HK-2 (cell line): ENCODE results near the gene DDIAS.
"Not testable (repeated sequence)": the region's sequence is repeated elsewhere in the genome, so short reads cannot be mapped to it uniquely, and the experiment has no call there.

Experiments used
- DNase-seq: peaks from one replicate; pipeline ENCODE4 v3.0.0-alpha.2; 2018; ENCODE audit not compliant: unreplicated experiment

The DDIAS gene

GRCh38 chr11:82889133-82890001 lies 12.2 kb upstream of the DDIAS start:
- no peak for DNase-seq

DNA sequence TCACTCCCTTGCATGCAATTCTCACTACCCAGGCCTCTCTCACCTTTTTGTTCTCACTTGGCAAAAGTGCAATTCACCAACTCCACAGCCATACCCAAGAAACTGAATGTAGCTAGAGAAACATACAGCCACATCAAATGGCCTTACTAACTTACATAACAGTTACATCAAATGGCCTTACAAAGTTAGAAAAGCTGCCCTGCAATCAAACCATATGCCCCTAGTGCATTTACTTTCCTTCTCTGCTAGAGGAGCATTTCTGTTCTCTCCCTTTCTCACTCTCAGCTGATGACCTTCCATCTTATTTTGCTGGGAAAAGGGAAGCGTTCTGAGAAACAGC lies 11.6 kb upstream of the DDIAS start:
- no peak for DNase-seq

DNA sequence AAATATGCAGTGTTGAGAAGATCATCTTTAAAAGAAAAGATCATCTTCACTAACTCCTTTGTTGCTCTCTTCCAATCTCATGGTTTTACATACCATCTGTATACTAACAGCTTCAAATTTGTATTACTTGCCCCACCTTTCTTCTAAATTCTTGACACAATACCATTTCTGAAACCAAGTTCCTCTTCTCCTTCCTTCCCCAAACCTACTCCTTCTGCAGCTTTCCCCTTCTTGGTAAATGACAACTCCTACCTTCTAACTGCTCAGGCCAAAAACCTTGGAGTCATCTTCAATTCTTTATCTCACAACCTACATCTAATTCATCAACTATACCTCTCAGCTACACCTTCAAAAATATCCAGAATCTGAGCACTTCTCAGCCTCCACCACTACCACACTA lies 10.6 kb upstream of the DDIAS start:
- no peak for DNase-seq

DNA sequence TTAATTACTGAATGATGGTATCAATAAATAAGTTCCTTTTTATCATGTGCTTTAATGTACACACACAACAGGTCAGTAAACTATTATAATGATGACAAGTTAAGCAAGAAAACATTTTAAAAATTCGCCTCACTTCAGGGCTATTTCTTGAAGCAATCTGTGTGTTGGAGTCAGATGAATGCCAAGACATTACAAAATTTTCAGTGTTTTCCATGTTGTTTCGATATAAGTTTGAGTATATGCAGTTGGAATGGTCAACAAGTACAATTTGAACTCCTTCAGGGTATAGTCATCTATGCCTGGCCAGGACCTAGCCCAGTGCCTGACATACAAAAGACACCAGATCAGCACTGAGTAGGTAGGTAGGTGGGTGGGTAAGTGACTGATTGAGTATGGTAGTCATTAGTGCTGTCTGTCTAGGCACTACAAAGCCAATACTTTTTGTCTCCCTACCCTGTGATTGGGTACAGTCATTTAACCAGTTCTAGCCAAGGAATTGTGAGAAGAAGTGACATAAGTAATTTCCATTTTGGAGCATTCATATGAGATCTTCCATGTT lies 8.8 kb upstream of the DDIAS start:
- DNase-seq, result no peak

DNA sequence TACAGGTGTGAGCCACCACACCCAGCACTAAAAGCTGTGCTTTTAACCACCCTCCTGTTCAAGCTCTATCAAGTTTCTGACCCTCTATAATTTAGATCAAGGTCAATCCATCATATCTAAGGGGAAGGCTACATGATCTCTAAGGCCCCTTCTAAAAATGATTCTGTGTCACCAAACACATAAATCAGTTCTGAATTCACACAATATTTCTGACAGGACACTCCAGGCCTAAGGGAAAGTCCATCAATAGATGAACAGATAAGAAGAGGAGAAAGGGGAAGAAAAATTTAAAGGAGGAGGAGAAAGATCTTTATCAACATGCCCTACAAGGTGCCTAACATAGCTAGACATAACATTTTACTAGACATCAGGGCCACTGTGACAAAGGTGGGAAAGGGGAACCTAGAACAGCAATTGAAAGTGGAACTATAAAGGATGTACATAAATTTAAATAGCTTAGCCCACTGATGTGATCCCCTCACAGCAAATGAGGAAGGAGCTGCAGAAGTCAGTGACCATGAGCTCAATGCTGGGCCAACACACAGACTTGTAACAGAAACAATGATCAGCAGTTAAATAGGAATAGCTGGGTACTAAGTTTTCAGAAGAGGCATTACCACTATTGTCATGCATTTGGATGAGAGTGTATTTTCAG lies 6.0 kb upstream of the DDIAS start:
- DNase-seq, result no peak

DNA sequence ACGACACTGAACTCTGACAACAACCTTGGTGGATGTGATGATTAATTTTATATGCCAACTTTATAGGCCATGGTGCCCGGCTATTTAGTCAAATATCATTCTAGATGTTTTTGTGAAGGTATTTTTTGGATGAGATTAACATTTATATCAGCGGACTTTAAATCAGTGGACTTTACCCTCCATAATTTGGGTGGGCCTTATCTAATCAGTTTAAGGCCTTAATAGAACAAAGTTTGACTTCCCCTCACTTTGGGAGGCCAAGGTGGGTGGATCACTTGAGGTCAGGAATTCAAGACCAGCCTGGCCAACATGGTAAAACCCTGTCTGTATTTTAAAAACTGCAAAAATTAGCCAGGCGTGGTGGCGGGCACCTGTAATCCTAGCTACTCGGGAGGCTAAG lies 5.4 kb upstream of the DDIAS start:
- no peak for DNase-seq

GRCh38 chr11:82898241-82898640 lies 3.3 kb upstream of the DDIAS start:
- no peak for DNase-seq

DNA sequence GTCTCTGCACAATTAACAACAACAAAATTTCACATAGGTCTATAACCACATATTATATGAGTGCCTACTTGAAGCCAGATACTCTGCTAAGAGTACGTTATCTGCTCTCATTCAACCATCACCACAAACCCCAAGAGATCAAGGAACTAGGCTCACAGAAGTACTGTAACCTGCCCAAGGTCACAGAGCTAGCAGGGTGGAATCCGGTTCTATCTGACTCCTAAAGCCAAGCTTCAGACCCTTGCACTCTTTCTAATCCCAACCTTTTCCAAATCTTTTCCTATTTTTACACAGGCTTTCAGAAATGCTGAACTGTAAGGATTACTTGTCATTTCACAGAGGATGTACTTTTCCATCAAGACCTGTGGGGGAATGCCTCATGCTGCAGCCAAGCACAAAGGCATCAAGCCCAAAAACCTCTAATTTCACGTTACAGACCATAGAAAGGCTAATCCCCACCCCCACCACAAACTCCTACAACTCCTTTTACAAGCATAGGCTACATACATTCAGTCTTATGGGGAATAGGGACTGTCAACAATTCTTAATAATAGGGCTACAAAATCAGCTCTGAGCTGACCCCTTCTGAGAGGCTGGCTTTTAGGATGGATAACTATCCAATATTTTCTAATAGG lies 2.2 kb upstream of the DDIAS start:
- no peak for DNase-seq

- no peak for DNase-seq
Observed at GRCh38 chr11:82899957-82900276, 1.6 kb upstream of the DDIAS start.

DNA sequence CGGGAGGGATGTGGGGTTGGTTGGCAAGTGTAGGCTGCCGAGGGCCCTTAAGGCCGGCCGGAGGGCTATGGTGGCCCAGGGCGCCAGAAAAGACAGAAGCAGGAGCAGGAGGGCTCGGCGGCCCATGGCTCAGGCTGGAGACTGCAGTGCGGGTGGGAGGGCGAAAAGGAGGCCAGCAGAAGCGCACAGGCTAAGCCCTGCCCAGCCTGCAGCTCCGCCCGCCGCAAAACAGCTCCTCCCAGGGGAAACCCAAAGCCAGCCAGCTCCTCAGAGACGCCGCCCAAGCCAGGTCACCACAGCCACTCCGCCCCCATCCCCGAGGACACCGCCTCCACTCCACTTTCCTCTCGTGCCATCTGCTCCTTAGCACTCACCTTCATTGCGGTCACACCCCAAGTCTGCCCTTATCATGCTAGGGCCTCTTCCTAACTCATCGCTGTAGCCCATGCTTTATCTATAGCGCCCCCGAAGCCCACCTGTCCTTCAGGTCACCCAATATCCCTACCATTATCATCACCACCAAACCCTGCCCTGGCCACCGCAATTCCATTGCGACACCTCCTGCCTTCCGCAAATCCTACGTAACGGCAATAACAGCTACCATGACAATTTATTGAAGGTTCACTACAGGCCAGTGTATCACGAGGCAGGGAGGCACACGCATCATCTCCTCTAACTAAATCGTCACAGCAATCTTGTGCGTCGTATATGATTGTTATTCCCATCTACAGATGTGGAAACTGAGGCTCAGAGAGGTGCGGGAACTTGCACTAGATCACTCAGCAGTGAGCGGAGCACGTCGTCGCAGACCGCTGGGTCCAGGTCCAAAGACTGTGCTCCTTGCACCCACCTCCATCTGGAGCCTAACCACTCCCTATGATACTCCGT lies 1.0 kb upstream of the DDIAS start, which contains the start of gene PRCP:
PRCP (minus strand) TSS at position 154 of the 888 bp plus-strand sequence; CDS start at position 126, 28 bp downstream.
- DNase-seq, result peak; percentile 86

- DNase-seq, result no peak
Observed at GRCh38 chr11:82901922-82902485, 468 bp downstream of the DDIAS start.

DNA sequence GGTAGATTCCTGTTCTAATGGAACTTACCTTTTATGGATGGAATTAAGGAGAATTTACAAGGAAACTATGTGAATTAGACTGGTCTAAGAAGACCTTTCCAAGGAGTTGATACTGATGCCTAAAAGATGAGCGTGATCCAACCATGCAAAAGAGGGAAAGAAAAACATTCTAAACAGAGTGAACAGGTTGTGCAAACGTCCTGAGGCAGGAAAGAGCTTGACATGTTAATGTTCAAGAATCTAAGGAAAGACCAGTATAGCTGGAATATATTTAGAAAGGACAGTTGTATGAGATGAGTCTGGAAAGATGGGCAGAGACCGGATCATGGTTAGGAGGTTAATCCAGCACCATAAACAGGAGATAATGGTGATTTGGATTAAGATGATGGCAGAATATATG lies 1.3 kb downstream of the DDIAS start:
- DNase-seq, result no peak

GRCh38 chr11:82903843-82904586 lies 2.5 kb downstream of the DDIAS start:
- DNase-seq, result no peak

DNA sequence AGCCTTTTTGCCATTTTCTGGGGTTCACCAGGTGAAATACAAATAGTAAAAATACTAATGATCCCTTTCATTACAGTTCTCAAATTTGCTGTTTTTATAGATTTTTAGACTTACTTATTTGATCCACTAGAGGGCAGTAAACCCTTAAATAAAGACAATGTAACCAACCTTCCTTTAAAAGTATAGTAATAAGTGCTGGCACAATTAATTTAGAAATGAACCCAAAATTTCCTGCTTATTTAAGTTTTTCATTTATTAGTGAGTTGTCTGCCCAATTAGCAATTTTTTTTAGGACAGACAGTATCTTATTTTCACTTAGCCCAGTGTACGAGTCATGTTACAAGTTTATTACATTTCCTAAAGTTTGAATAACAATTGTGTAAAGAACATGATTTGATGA lies 4.7 kb downstream of the DDIAS start:
- DNase-seq, result no peak

- no peak for DNase-seq
Observed at GRCh38 chr11:82906931-82907330, 5.4 kb downstream of the DDIAS start.

GRCh38 chr11:82907371-82907770 lies 5.8 kb downstream of the DDIAS start:
- no peak for DNase-seq

GRCh38 chr11:82908311-82908710 lies 6.8 kb downstream of the DDIAS start:
- no peak for DNase-seq

GRCh38 chr11:82909015-82909640 lies 7.6 kb downstream of the DDIAS start:
- DNase-seq, result no peak

GRCh38 chr11:82919786-82920185 lies 18.2 kb downstream of the DDIAS start:
- not testable (repeated sequence) for DNase-seq

DNA sequence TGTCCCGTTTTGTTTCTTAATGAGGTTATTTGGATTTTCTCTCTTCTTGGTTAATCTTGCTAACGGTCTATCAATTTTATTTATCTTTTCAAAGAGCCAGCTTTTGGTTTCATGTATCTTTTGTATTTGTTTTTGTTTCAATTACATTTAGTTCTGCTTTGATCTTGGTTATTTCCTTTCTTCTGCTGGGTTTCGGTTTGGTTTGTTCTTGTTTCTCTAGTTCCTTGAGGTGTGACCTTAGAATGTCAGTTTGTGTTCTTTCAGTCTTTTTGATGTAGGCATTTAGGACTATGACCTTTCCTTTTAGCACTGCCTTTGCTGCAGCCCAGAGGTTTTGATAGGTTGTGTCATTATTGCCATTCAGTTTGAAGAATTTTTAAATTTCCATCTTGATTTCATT lies 18.7 kb downstream of the DDIAS start:
- DNase-seq, result not testable (repeated sequence)
